ENCODE measurements around the gene THPO. TPM values are rescaled to one million over a fixed set of nuclear protein-coding genes. Genes with fewer than 3 reads are reported as not detected.

Gene THPO
- polyA plus RNA-seq, 1 donor from 2014 or later: 0.59 TPM

DNA sequence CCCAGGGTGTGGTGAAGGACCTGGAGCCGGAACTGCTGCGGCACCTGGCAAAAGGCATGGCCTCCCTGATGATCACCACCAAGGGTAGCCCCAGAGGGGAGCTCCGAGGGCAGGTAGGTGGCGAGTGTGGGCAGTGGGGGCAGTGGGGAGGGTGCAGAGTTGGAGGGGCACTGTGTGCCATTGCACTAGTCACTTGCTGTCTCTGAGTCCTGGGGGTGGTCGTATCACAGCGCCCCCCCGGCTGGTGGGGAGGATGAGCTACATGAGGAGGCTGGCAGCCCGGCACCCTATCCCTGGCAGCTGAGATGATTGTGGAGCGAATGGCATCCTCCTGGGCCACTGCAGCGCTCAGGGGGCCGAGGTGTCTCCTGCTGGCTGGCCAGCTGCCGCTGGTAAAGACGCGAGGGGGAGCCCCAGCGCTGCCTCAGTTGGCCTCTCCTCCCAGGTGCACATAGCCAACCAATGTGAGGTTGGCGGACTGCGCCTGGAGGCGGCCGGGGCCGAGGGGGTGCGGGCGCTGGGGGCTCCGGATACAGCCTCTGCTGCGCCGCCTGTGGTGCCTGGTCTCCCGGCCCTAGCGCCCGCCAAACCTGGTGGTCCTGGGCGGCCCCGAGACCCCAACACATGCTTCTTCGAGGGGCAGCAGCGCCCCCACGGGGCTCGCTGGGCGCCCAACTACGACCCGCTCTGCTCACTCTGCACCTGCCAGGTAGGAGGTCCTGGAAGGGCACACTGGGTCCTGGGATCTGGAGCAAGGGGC, 8.2 kb upstream of the THPO start:
- H3K79me2 ChIP-seq (replicated peaks; ENCODE audit: insufficient read depth, low read length): no peaks in the 10 kb centered on the region
- no peaks in the 10 kb centered on the region for H3K9me3 ChIP-seq (ENCODE audit: low read length)
- TF ChIP-seq SMC3 (conservative IDR thresholded peaks at IDR 0.05; ENCODE audit: poor library complexity): no peak
- no peak for TF ChIP-seq TAF1 (IDR thresholded peaks at IDR 0.05; ENCODE audit: low read depth)
- no peak for TF ChIP-seq MXI1 (conservative IDR thresholded peaks at IDR 0.05; ENCODE audit: poor library complexity, severe bottlenecking)
- TF ChIP-seq, protein P1, sequence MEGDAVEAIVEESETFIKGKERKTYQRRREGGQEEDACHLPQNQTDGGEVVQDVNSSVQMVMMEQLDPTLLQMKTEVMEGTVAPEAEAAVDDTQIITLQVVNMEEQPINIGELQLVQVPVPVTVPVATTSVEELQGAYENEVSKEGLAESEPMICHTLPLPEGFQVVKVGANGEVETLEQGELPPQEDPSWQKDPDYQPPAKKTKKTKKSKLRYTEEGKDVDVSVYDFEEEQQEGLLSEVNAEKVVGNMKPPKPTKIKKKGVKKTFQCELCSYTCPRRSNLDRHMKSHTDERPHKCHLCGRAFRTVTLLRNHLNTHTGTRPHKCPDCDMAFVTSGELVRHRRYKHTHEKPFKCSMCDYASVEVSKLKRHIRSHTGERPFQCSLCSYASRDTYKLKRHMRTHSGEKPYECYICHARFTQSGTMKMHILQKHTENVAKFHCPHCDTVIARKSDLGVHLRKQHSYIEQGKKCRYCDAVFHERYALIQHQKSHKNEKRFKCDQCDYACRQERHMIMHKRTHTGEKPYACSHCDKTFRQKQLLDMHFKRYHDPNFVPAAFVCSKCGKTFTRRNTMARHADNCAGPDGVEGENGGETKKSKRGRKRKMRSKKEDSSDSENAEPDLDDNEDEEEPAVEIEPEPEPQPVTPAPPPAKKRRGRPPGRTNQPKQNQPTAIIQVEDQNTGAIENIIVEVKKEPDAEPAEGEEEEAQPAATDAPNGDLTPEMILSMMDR (IDR thresholded peaks at IDR 0.05; ENCODE audit: poor library complexity, severe bottlenecking): no peak
- TF ChIP-seq EP300 (conservative IDR thresholded peaks at IDR 0.05; ENCODE audit: poor library complexity, severe bottlenecking): no peak
- no peaks in the 10 kb centered on the region for H3F3A ChIP-seq (ENCODE audit: insufficient read depth, low read length, poor library complexity, severe bottlenecking)
- peaks cover 17% of the 10 kb centered on the region for H3K27me3 ChIP-seq (ENCODE audit: insufficient read depth, low read depth, low read length)
- no peak overlapping the region for H2AFZ ChIP-seq (ENCODE audit: low read depth, low read length)
- no peaks in the 10 kb centered on the region for H4K20me1 ChIP-seq (ENCODE audit: insufficient read depth)
- H3K9me2 ChIP-seq (ENCODE audit: insufficient read depth, low read length): no peaks in the 10 kb centered on the region
- no peak overlapping the region for H3K9ac ChIP-seq (ENCODE audit: low read length)
- no peaks in the 10 kb centered on the region for H3K36me3 ChIP-seq (ENCODE audit: insufficient read depth, low read length)
- no peak overlapping the region for H3K4me2 ChIP-seq (ENCODE audit: low read length)
- H3K27ac ChIP-seq (ENCODE audit: low read length): no peak overlapping the region
- no peak overlapping the region for H3K4me3 ChIP-seq (ENCODE audit: low read length)

DNA sequence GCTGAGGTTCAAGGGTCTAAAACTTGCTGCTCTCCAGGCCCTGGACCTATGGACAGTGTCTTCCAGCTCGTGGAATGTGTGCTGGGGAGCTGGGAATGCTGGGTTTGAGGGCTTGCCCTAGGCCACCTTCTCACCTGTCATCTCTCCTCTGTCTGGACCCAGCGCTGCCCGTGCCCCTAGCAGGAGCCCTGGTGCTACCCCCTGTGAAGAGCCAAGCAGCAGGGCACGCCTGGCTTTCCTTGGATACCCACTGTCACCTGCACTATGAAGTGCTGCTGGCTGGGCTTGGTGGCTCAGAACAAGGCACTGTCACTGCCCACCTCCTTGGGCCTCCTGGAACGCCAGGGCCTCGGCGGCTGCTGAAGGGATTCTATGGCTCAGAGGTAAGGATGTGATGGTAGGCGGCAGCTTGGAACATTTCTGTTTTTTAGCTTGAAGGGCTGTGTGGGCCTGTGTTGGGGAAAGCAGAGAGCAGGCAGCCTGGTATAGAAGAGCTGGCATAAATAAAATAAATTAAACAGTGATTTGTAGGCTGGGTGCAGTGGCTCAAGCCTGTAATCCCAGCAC, 6.9 kb upstream of the THPO start:
- Histone ChIP-seq H3K4me3 (ENCODE audit: low read length) (no peak overlapping the region), H3K9me3 (ENCODE audit: low read length) (no peaks in the 10 kb centered on the region), H2AFZ (ENCODE audit: low read depth, low read length) (no peak overlapping the region), H3F3A (ENCODE audit: insufficient read depth, low read length, poor library complexity, severe bottlenecking) (no peaks in the 10 kb centered on the region), H3K36me3 (ENCODE audit: insufficient read depth, low read length) (no peaks in the 10 kb centered on the region), H4K20me1 (ENCODE audit: insufficient read depth) (no peaks in the 10 kb centered on the region), H3K27me3 (ENCODE audit: insufficient read depth, low read depth, low read length) (peaks cover 25% of the 10 kb centered on the region), H3K9ac (ENCODE audit: low read length) (no peak overlapping the region), H3K27ac (ENCODE audit: low read length) (no peak overlapping the region), H3K4me2 (ENCODE audit: low read length) (no peak overlapping the region), H3K9me2 (ENCODE audit: insufficient read depth, low read length) (no peaks in the 10 kb centered on the region), H3K79me2 (replicated peaks; ENCODE audit: insufficient read depth, low read length) (no peaks in the 10 kb centered on the region)
- TF ChIP-seq RAD21 (conservative IDR thresholded peaks at IDR 0.05) (no peak), EP300 (conservative IDR thresholded peaks at IDR 0.05; ENCODE audit: poor library complexity, severe bottlenecking) (no peak), POLR2AphosphoS5 (IDR thresholded peaks at IDR 0.05) (no peak), TAF1 (IDR thresholded peaks at IDR 0.05; ENCODE audit: low read depth) (no peak), SMC3 (conservative IDR thresholded peaks at IDR 0.05; ENCODE audit: poor library complexity) (no peak), EZH2 (IDR thresholded peaks at IDR 0.05; ENCODE audit: borderline replicate concordance, insufficient read depth, low read length, poor library complexity, severe bottlenecking) (no peak), MXI1 (conservative IDR thresholded peaks at IDR 0.05; ENCODE audit: poor library complexity, severe bottlenecking) (no peak)
- TF ChIP-seq, protein P1 (IDR thresholded peaks at IDR 0.05; ENCODE audit: poor library complexity, severe bottlenecking): no peak
- TF ChIP-seq, protein P2, sequence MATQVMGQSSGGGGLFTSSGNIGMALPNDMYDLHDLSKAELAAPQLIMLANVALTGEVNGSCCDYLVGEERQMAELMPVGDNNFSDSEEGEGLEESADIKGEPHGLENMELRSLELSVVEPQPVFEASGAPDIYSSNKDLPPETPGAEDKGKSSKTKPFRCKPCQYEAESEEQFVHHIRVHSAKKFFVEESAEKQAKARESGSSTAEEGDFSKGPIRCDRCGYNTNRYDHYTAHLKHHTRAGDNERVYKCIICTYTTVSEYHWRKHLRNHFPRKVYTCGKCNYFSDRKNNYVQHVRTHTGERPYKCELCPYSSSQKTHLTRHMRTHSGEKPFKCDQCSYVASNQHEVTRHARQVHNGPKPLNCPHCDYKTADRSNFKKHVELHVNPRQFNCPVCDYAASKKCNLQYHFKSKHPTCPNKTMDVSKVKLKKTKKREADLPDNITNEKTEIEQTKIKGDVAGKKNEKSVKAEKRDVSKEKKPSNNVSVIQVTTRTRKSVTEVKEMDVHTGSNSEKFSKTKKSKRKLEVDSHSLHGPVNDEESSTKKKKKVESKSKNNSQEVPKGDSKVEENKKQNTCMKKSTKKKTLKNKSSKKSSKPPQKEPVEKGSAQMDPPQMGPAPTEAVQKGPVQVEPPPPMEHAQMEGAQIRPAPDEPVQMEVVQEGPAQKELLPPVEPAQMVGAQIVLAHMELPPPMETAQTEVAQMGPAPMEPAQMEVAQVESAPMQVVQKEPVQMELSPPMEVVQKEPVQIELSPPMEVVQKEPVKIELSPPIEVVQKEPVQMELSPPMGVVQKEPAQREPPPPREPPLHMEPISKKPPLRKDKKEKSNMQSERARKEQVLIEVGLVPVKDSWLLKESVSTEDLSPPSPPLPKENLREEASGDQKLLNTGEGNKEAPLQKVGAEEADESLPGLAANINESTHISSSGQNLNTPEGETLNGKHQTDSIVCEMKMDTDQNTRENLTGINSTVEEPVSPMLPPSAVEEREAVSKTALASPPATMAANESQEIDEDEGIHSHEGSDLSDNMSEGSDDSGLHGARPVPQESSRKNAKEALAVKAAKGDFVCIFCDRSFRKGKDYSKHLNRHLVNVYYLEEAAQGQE (IDR thresholded peaks at IDR 0.05; ENCODE audit: borderline replicate concordance): no peak
